GM10847 (cell line): Measurements from ENCODE around the gene DTYMK.

ENCODE experiments used
- POLR2A ChIP-seq: IDR thresholded peaks from 2 replicates; pipeline ENCODE4 v1.6.1; 2011; ENCODE audit not compliant: insufficient read length; ENCODE audit errors: extremely low read depth

DTYMK gene

DNA sequence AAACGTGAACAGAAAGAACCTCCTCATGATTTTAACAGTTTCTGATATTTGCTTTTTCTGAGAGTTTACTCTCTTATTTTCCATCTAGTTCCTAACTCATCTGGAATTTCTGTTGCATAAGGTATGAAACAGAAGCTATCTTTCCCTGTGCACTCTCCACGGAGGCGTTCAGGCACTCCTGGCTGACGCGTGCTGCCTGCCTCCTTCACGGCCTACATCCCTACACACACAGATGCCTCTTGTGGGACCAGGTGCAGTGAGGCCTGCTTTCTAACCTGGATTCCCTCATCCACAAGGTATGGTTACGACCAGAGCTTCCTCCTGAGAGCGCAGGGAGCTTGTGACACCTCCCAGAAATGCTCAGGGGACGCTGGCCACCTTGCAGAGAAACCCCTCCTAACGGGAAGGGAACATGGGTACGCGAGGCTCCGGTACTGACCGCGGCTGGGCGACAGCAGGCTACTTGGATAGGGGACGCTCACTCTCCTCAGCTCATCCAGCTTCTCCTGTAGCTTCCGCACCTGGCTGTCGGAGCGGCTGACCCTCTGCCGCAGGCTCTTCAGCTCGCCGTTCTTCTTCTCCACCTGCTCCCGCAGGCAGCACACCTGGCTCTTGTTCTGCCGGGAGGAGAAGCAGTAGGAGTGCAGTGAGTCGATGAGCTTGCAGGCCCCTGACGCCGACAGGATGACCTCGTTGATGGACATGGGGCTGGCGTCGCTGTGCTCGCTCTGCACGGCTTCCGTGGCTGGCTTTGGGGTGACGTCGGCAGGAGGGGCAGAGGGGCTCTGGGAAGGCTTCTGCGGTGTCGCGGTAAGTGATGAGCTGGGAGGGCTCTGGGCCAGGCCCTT lies 53.9 kb downstream of the DTYMK start:
- no peak for TF ChIP-seq POLR2A

- TF ChIP-seq POLR2A, result no peak
These were observed 56.7 kb downstream of the DTYMK start for GRCh38 chr2:241629762-241630435.

GRCh38 chr2:241627675-241628074 lies 58.9 kb downstream of the DTYMK start:
- no peak for TF ChIP-seq POLR2A
